HEK293T (cell line): ENCODE data around the gene RPL7L1.

Experiments
- CTCF ChIA-PET: fragments of 350-600 bp; formaldehyde crosslinking; extraction: SDS; loops from one replicate; lab custom pipeline; 2021; ENCODE audit warnings: antibody characterized with exemption, inconsistent platforms; lab: Yijun Ruan, JAX
- POLR2A ChIA-PET: fragments of 350-600 bp; formaldehyde crosslinking; extraction: SDS; loops from one replicate; lab custom pipeline; 2020; ENCODE audit warnings: antibody characterized with exemption, inconsistent platforms; lab: Yijun Ruan, JAX
- DNase-seq: peaks from one replicate; pipeline ENCODE4 v3.0.0; 2012; ENCODE audit warnings: mixed read lengths; ENCODE audit errors: extremely low spot score
- ARNT ChIP-seq: fragments of 450-650 bp; IDR thresholded peaks from 2 replicates; pipeline ENCODE4 v1.6.1; 2017; ENCODE audit warnings: mild to moderate bottlenecking
- BHLHE40 ChIP-seq: fragments of 450-650 bp; IDR thresholded peaks from 2 replicates; pipeline ENCODE4 v1.6.1; 2016; ENCODE audit warnings: mild to moderate bottlenecking, moderate library complexity, borderline replicate concordance
- CTBP1 ChIP-seq: fragments of 450-650 bp; IDR thresholded peaks from 2 replicates; pipeline ENCODE4 v1.6.1; 2016; ENCODE audit warnings: borderline replicate concordance
- ELF4 ChIP-seq: fragments of 450-650 bp; IDR thresholded peaks from 2 replicates; pipeline ENCODE4 v1.6.1; 2017; ENCODE audit warnings: antibody characterized with exemption
- FOXA1 ChIP-seq: fragments of 450-650 bp; IDR thresholded peaks from 2 replicates; pipeline ENCODE4 v1.6.1; 2016; ENCODE audit warnings: mild to moderate bottlenecking
- FOXK2 ChIP-seq: fragments of 450-650 bp; IDR thresholded peaks from 2 replicates; pipeline ENCODE4 v1.6.1; 2016; ENCODE audit warnings: mild to moderate bottlenecking
- FOXM1 ChIP-seq: fragments of 450-650 bp; IDR thresholded peaks from 2 replicates; pipeline ENCODE4 v1.6.1; 2017; ENCODE audit warnings: mild to moderate bottlenecking, borderline replicate concordance
- HDGF ChIP-seq: fragments of 450-650 bp; IDR thresholded peaks from 2 replicates; pipeline ENCODE4 v1.6.1; 2017; ENCODE audit warnings: antibody characterized with exemption, borderline replicate concordance
- L3MBTL2 ChIP-seq: fragments of 450-650 bp; conservative IDR thresholded peaks from 2 replicates; pipeline ENCODE4 v1.6.1; 2016; ENCODE audit warnings: mild to moderate bottlenecking
- LEF1 ChIP-seq: fragments of 450-650 bp; IDR thresholded peaks from 2 replicates; pipeline ENCODE4 v1.6.1; 2017; ENCODE audit warnings: mild to moderate bottlenecking, borderline replicate concordance
- NFRKB ChIP-seq: fragments of 450-650 bp; IDR thresholded peaks from 2 replicates; pipeline ENCODE4 v1.6.1; 2016; ENCODE audit warnings: mild to moderate bottlenecking, moderate library complexity
- SP1 ChIP-seq: fragments of 450-650 bp; IDR thresholded peaks from 2 replicates; pipeline ENCODE4 v1.6.1; 2017
- SUZ12 ChIP-seq: fragments of 450-650 bp; IDR thresholded peaks from 2 replicates; pipeline ENCODE4 v1.6.1; 2016; ENCODE audit warnings: mild to moderate bottlenecking
- TARDBP ChIP-seq: fragments of 450-650 bp; IDR thresholded peaks from 2 replicates; pipeline ENCODE4 v1.6.1; 2016
- ZNF384 ChIP-seq: fragments of 450-650 bp; IDR thresholded peaks from 2 replicates; pipeline ENCODE4 v1.6.1; 2016
- TF ChIP-seq, protein P1 (sequence below): fragments of 450-650 bp; IDR thresholded peaks from 2 replicates; pipeline ENCODE4 v1.6.1; 2016

The RPL7L1 gene

DNA sequence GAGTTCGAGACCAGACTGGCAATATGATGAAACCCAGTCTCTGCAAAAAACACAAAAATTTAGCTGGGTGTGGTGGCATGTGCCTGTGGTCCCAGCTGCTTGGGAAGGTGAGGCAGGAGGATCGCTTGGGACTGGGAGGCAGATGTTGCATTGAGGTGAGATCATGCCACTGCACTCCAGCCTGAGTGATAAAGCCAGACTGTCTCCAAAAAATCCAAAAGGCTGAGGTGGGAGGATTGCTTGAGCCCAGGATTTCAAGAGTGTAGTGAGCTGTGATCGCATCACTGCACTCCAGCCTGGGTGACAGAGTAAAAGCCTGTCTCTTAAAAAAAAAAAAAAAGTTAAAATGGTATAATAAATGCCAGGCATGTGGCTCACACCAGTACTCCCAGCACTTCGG lies 35.1 kb downstream of the RPL7L1 start:
- CTCF ChIA-PET: no interaction called here
- DNase-seq: no peak
- POLR2A ChIA-PET: interaction anchor here (0.9 to 4.0 kb wide), 5 partner anchors 14 to 168 kb away, joined by 3 to 32 read pairs (median 5); partner anchors contain the start of genes CNPY3, PEX6, PPP2R5D and RPL7L1
- TF ChIP-seq, protein P1, sequence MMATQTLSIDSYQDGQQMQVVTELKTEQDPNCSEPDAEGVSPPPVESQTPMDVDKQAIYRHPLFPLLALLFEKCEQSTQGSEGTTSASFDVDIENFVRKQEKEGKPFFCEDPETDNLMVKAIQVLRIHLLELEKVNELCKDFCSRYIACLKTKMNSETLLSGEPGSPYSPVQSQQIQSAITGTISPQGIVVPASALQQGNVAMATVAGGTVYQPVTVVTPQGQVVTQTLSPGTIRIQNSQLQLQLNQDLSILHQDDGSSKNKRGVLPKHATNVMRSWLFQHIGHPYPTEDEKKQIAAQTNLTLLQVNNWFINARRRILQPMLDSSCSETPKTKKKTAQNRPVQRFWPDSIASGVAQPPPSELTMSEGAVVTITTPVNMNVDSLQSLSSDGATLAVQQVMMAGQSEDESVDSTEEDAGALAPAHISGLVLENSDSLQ: no peak
- TF ChIP-seq FOXM1 (no peak), L3MBTL2 (no peak), LEF1 (no peak), FOXA1 (no peak), ARNT (no peak), FOXK2 (no peak)

DNA sequence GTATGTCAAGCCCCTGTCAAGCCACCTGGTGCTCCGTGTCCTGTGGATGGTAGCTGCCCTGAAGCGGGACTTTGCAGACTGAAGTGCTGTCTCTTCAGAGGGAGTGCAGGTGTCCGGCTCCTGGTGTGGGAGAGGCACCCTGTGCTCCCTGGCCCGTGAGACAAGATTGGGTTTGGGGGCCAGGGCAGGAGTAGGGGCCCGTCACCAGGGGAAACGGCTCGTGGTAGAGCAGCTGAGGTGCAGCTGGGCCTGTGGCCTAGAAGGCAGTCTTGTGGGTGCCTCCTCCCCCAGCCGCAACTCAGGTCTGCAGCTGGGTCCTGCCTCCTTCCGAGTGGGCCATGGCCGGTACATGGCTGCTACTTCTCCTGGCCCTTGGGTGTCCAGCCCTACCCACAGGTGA lies 36.3 kb downstream of the RPL7L1 start, which contains the start of gene PTCRA:
Gene PTCRA (plus strand): TSS at position 322 of the 400 bp plus-strand sequence. CDS start 17 bp downstream, at position 339.
- no peak for DNase-seq
- TF ChIP-seq, protein P1: no peak
- TF ChIP-seq TARDBP (no peak), FOXA1 (no peak), L3MBTL2 (no peak), HDGF (no peak), FOXK2 (no peak), BHLHE40 (no peak), SUZ12 (no peak), NFRKB (no peak), ELF4 (no peak), SP1 (no peak), CTBP1 (no peak), ZNF384 (no peak), FOXM1 (no peak), ARNT (no peak), LEF1 (no peak)
- ChIA-PET CTCF (no interaction called here), POLR2A (interaction anchor here (1.6 to 4.0 kb wide), 2 partner anchors 13 to 63 kb away, joined by 5 to 32 read pairs; partner anchors contain the start of genes CNPY3 and PEX6)

DNA sequence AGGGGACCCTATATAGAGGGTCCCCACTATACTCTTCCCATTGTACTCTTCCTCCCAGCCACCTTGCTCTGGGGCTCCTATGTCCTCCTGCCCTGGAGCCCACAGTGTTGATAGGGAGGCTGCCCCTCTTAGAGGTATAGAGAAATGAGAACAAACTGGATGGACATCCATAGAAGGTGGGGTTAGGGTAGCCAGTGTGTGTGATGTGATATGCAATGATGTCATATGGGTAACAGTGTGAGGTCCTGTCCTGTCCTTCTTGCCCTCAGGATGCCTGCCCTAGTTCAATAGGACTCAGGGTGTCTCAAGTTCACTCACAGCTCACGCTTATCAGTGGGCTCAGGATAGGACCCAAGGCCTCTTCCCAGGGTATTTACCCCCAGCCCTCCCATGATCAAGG lies 36.9 kb downstream of the RPL7L1 start:
- CTCF ChIA-PET: no interaction called here
- TF ChIP-seq NFRKB: no peak
- TF ChIP-seq FOXK2: no peak
- no peak for TF ChIP-seq CTBP1
- no peak for TF ChIP-seq SP1
- no peak for TF ChIP-seq BHLHE40
- no peak for TF ChIP-seq HDGF
- TF ChIP-seq TARDBP: no peak
- TF ChIP-seq SUZ12: no peak
- TF ChIP-seq FOXA1: no peak
- TF ChIP-seq ELF4: no peak
- TF ChIP-seq, protein P1: no peak
- TF ChIP-seq ZNF384: no peak
- DNase-seq: no peak
- POLR2A ChIA-PET: interaction anchor here (1.1 to 4.0 kb wide), 2 partner anchors 12 to 35 kb away, joined by 3 to 32 read pairs; partner anchors contain the start of gene CNPY3

DNA sequence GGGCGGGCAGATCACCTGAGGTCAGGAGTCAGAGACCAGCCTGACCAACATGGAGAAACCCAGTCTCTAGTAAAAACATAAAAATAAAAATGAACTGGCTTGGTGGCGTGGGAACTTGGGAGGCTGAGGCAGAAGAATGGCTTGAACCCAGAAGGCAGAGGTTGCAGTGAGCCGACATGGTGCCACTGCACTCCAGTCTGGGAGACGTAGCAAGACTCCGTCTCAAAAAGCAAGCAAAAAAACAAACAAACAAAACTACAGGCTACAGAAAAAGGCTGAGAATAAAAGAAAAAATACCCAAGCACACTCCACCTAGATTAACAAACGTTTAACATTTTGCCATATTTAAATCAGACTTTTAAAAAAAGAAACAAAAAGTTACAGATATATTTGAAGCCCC lies 42.4 kb downstream of the RPL7L1 start:
- CTCF ChIA-PET: no interaction called here
- TF ChIP-seq ZNF384 (no peak), HDGF (no peak), TARDBP (no peak), SUZ12 (no peak), NFRKB (no peak), CTBP1 (no peak), FOXA1 (no peak), BHLHE40 (no peak)
- POLR2A ChIA-PET: interaction anchor here (2.6 kb wide), 1 partner anchor 7 kb away, joined by 11 read pairs; the partner anchor contains the start of gene CNPY3
- DNase-seq: no peak

DNA sequence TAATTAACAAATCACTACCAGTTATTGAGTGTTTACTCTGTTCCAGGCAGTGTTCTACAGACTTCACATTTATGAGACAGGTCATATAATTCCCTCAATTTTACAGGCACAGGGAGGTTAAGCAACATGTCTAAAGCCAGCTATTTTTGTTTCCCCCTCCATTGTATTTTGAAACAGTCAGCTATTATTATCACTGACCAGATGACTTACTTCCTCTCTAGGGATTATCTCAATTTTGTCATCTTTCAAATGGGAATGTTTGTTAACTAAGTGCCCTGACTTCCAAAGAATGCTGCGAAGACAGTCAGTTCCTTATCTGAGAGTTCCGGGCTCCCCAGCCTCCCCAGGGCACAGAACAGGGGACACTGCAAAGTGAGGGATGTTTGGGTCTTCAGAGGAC lies 44.2 kb downstream of the RPL7L1 start:
- TF ChIP-seq TARDBP (no peak), ARNT (no peak), FOXK2 (no peak), FOXM1 (no peak), LEF1 (no peak), HDGF (no peak), FOXA1 (no peak), ELF4 (no peak), L3MBTL2 (no peak), NFRKB (no peak), ZNF384 (no peak), SP1 (no peak), SUZ12 (no peak)
- TF ChIP-seq, protein P1: no peak
- ChIA-PET POLR2A (no interaction called here), CTCF (no interaction called here)
- DNase-seq: no peak
